Mucosa of rectum (tissue), 2 donors: ENCODE data around the gene ZNF837.
"Not testable (repeated sequence)": the region's sequence is repeated elsewhere in the genome, so short reads cannot be mapped to it uniquely, and the experiment has no call there.

Source experiments
- H3K27ac ChIP-seq, 2 donors: one replicate each; pipeline ENCODE4 v1.7.0; 2013; ENCODE audit warnings: inconsistent platforms in 2 of 2, low read depth in 2 of 2, low read length in 2 of 2
- H3K27me3 ChIP-seq, 2 donors: one replicate each; pipeline ENCODE4 v1.7.0; 2013; ENCODE audit warnings: low read length in 2 of 2; ENCODE audit not compliant: control insufficient read depth in 2 of 2, insufficient read depth in 2 of 2
- H3K36me3 ChIP-seq, 2 donors: one replicate each; pipeline ENCODE4 v1.7.0; 2013; ENCODE audit warnings: low read length in 2 of 2; ENCODE audit not compliant: control insufficient read depth in 2 of 2, insufficient read depth in 2 of 2
- H3K4me1 ChIP-seq, 2 donors: one replicate each; pipeline ENCODE4 v1.7.0; 2013; ENCODE audit warnings: low read length in 2 of 2, mild to moderate bottlenecking in 1 of 2; ENCODE audit not compliant: control insufficient read depth in 2 of 2, insufficient read depth in 2 of 2
- H3K4me3 ChIP-seq, 2 donors: one replicate each; pipeline ENCODE4 v1.7.0; 2013; ENCODE audit warnings: low read length in 2 of 2
- H3K9ac ChIP-seq, 2 donors: one replicate each; pipeline ENCODE4 v1.7.0; 2013; ENCODE audit warnings: low read length in 2 of 2, low read depth in 1 of 2, mild to moderate bottlenecking in 1 of 2
- H3K9me3 ChIP-seq, 2 donors: one replicate each; pipeline ENCODE4 v1.7.0; 2013; ENCODE audit warnings: low read length in 2 of 2; ENCODE audit not compliant: control insufficient read depth in 2 of 2
- donor health status: healthy.
- donor health status: Normal muscosa, but diverticular disease.

The ZNF837 gene

GRCh38 chr19:58403920-58404478 lies 23.2 kb upstream of the ZNF837 start:
- not testable (repeated sequence) for H3K36me3 ChIP-seq, H3K27me3 ChIP-seq, H3K9ac ChIP-seq, H3K4me3 ChIP-seq, H3K27ac ChIP-seq, H3K9me3 ChIP-seq
- H3K4me1 ChIP-seq, result peaks cover 13 to 15% of the 10 kb centered on the region in 2 donors

- H3K4me3 ChIP-seq, result peak overlapping the region; percentile 78 to 88
- H3K36me3 ChIP-seq, result no peaks in the 10 kb centered on the region
- H3K27ac ChIP-seq, result no peak overlapping the region
- peaks cover 9 to 15% of the 10 kb centered on the region in 2 donors for H3K27me3 ChIP-seq
- H3K9ac ChIP-seq, result no peak overlapping the region
- no peaks in the 10 kb centered on the region for H3K9me3 ChIP-seq
- peaks cover 7 to 11% of the 10 kb centered on the region in 2 donors for H3K4me1 ChIP-seq
These were observed 21.1 kb upstream of the ZNF837 start for GRCh38 chr19:58401840-58402421.

- Histone ChIP-seq H3K9me3 (no peaks in the 10 kb centered on the region), H3K36me3 (no peaks in the 10 kb centered on the region), H3K4me1 (peaks cover 7 to 11% of the 10 kb centered on the region in 2 donors), H3K27ac (peak overlapping the region in 1 of 2 donors; percentile 58), H3K27me3 (peaks cover 10 to 17% of the 10 kb centered on the region in 2 donors), H3K9ac (peak overlapping the region; percentile 47 to 69), H3K4me3 (peak overlapping the region; percentile 82 to 88)
These were observed 20.3 kb upstream of the ZNF837 start for GRCh38 chr19:58400916-58401839.

GRCh38 chr19:58400316-58400915 lies 19.6 kb upstream of the ZNF837 start:
- Histone ChIP-seq H3K27me3 (peaks cover 13 to 22% of the 10 kb centered on the region in 2 donors), H3K9me3 (no peaks in the 10 kb centered on the region), H3K36me3 (no peaks in the 10 kb centered on the region), H3K4me1 (peaks cover 10 to 14% of the 10 kb centered on the region in 2 donors), H3K9ac (peak overlapping the region; percentile 20 to 69), H3K4me3 (peak overlapping the region; percentile 82 to 88), H3K27ac (no peak overlapping the region)

GRCh38 chr19:58399903-58400302 lies 19.1 kb upstream of the ZNF837 start:
- Histone ChIP-seq H3K9ac (no peak overlapping the region), H3K9me3 (no peaks in the 10 kb centered on the region), H3K4me3 (no peak overlapping the region), H3K27ac (no peak overlapping the region), H3K36me3 (peaks cover 2% of the 10 kb centered on the region in 2 donors), H3K4me1 (peaks cover 10 to 14% of the 10 kb centered on the region in 2 donors), H3K27me3 (peaks cover 13 to 23% of the 10 kb centered on the region in 2 donors)

GRCh38 chr19:58398545-58398944 lies 17.7 kb upstream of the ZNF837 start:
- Histone ChIP-seq H3K36me3 (peaks cover 12 to 16% of the 10 kb centered on the region in 2 donors), H3K27ac (no peak overlapping the region), H3K4me3 (no peak overlapping the region), H3K4me1 (peaks cover 10 to 14% of the 10 kb centered on the region in 2 donors), H3K27me3 (peaks cover 13 to 23% of the 10 kb centered on the region in 2 donors), H3K9me3 (no peaks in the 10 kb centered on the region), H3K9ac (no peak overlapping the region)

GRCh38 chr19:58398087-58398486 lies 17.3 kb upstream of the ZNF837 start:
- Histone ChIP-seq H3K36me3 (peaks cover 16 to 20% of the 10 kb centered on the region in 2 donors), H3K4me1 (peaks cover 10 to 14% of the 10 kb centered on the region in 2 donors), H3K9ac (no peak overlapping the region), H3K27me3 (peaks cover 13 to 23% of the 10 kb centered on the region in 2 donors), H3K27ac (no peak overlapping the region), H3K9me3 (no peaks in the 10 kb centered on the region), H3K4me3 (no peak overlapping the region)

GRCh38 chr19:58397533-58398037 lies 16.8 kb upstream of the ZNF837 start:
- H3K4me3 ChIP-seq, result no peak overlapping the region

GRCh38 chr19:58396691-58397532 lies 16.1 kb upstream of the ZNF837 start:
- no peak overlapping the region for H3K27ac ChIP-seq
- peaks cover 20 to 27% of the 10 kb centered on the region in 2 donors for H3K36me3 ChIP-seq
- peaks cover 10% of the 10 kb centered on the region in 2 donors for H3K4me1 ChIP-seq
- no peaks in the 10 kb centered on the region for H3K9me3 ChIP-seq
- no peak overlapping the region for H3K9ac ChIP-seq
- no peak overlapping the region for H3K4me3 ChIP-seq
- peaks cover 13 to 23% of the 10 kb centered on the region in 2 donors for H3K27me3 ChIP-seq

More at GRCh38 chr19:58397533-58398037, 16.8 kb upstream of the ZNF837 start:
- Histone ChIP-seq H3K27me3 (peaks cover 13 to 23% of the 10 kb centered on the region in 2 donors), H3K36me3 (peaks cover 20 to 25% of the 10 kb centered on the region in 2 donors), H3K9me3 (no peaks in the 10 kb centered on the region), H3K9ac (no peak overlapping the region), H3K4me1 (peaks cover 10 to 14% of the 10 kb centered on the region in 2 donors), H3K27ac (no peak overlapping the region)
